HL-60 (cell line): Measurements from ENCODE around the gene ARIH2.

Experiments
- DNase-seq, 2 experiments: peaks; one replicate each; pipeline ENCODE4 v3.0.0-alpha.2; 2010 to 2020; ENCODE audit warnings: low read depth in 1 of 2, low spot score in 1 of 2
- H3K27ac ChIP-seq: fragments of 250-450 bp; sonication (Bioruptor Pico); replicated peaks from 2 replicates; pipeline ENCODE4 v1.5.1; 2020; ENCODE audit warnings: mild to moderate bottlenecking, moderate library complexity
- H3K27me3 ChIP-seq: fragments of 250-450 bp; sonication (Bioruptor Pico); 2 replicates; pipeline ENCODE4 v1.5.1; 2021; ENCODE audit warnings: mild to moderate bottlenecking, moderate library complexity; ENCODE audit not compliant: insufficient read depth, poor library complexity, severe bottlenecking
- H3K4me3 ChIP-seq: replicated peaks from 2 replicates; pipeline ENCODE4 v1.5.1; 2011; ENCODE audit warnings: mild to moderate bottlenecking, control low read depth, low read length; ENCODE audit not compliant: insufficient read depth
- CTCF ChIP-seq: IDR thresholded peaks from one replicate; pipeline ENCODE4 v1.5.1; 2011; ENCODE audit warnings: low read length, control low read depth, inconsistent platforms; ENCODE audit not compliant: insufficient read depth
- GABPA ChIP-seq: IDR thresholded peaks from 2 replicates; pipeline ENCODE4 v1.6.1; 2012; ENCODE audit warnings: low read depth
- POLR2AphosphoS5 ChIP-seq: IDR thresholded peaks from 2 replicates; pipeline ENCODE4 v1.6.1; 2012; ENCODE audit warnings: low read depth
- REST ChIP-seq: IDR thresholded peaks from 2 replicates; pipeline ENCODE4 v1.6.1; 2012; ENCODE audit warnings: low read depth; ENCODE audit not compliant: insufficient replicate concordance
- SPI1 ChIP-seq: IDR thresholded peaks from 2 replicates; pipeline ENCODE4 v1.6.1; 2012; ENCODE audit warnings: low read depth, mild to moderate bottlenecking, borderline replicate concordance

ARIH2 gene

GRCh38 chr3:48997102-48997635 lies 78.5 kb downstream of the ARIH2 start:
- DNase-seq = no peak
- Histone ChIP-seq H3K4me3 (no peak overlapping the region), H3K27me3 (no peaks in the 10 kb centered on the region), H3K27ac (no peak overlapping the region)
- TF ChIP-seq POLR2AphosphoS5 (no peak), REST (no peak), CTCF (no peak), SPI1 (no peak), GABPA (no peak)

- H3K27ac ChIP-seq = no peak overlapping the region
- H3K4me3 ChIP-seq = no peak overlapping the region
- H3K27me3 ChIP-seq = no peaks in the 10 kb centered on the region
- DNase-seq = no peak
- TF ChIP-seq REST = no peak
- TF ChIP-seq CTCF = no peak
- TF ChIP-seq SPI1 = no peak
- TF ChIP-seq GABPA = no peak
- no peak for TF ChIP-seq POLR2AphosphoS5
These were observed 79.3 kb downstream of the ARIH2 start for GRCh38 chr3:48997714-48998637.

- DNase-seq = no peak
- Histone ChIP-seq H3K27me3 (no peaks in the 10 kb centered on the region), H3K27ac (no peak overlapping the region), H3K4me3 (no peak overlapping the region)
- TF ChIP-seq GABPA (no peak), REST (no peak), CTCF (no peak), SPI1 (no peak), POLR2AphosphoS5 (no peak)
These were observed 80.6 kb downstream of the ARIH2 start for GRCh38 chr3:48999085-48999858.
